ENCODE data around the gene OGFR. TPM values are rescaled to one million over a fixed set of nuclear protein-coding genes. Genes with fewer than 3 reads are reported as not detected.

OGFR gene
- total RNA-seq, 1 donor from 2014 or later: 96.5 TPM

DNA sequence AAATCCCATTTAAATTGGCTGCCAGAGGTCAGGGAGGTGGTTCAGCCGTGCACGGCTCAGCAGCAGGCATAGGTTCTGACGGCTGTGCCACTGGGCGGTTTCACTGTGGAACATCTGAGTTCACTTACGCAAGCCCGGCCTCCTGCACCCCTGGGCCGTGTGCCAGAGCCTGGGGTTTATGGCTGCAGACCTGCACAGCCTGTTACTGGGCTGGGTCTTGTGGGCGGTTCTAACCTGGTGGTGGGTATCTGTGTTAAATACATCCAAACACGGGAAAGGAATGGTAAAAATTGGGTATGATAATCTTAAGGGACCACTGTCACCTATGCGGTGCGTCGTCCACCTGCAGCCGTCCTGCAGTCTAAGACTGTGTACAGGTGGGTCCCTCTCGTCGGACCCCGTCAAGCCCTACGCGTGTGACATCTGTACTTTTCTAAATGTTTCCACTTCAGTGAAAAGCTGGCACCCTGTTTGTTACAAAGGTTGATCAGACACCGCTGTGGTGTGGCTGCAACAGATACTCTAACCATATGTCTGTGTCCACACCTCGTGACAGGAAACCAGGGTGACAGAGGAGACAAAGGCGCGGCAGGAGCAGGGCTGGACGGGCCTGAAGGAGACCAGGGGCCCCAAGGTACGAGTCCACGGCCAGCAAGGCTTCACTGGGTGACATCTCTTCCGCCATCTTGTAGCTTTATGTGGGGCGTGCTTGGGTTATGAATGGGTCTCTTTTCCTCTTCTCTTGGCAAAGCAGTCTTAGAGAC is 33.7 kb downstream of the OGFR start:
- H2AFZ ChIP-seq (ENCODE audit: low read depth, low read length): no peak overlapping the region
- H3K27me3 ChIP-seq (ENCODE audit: insufficient read depth, low read length): no peaks in the 10 kb centered on the region
- no peak overlapping the region for H3K4me2 ChIP-seq (ENCODE audit: low read length)
- H3K4me3 ChIP-seq (ENCODE audit: insufficient read depth, low read depth, low read length): no peak overlapping the region
- Mint-ChIP-seq H3K36me3 (ENCODE audit: low read depth, unreplicated experiment) (peaks cover 7% of the 10 kb centered on the region), H3K9me3 (ENCODE audit: unreplicated experiment) (no peaks in the 10 kb centered on the region), H3K4me1 (ENCODE audit: low read depth, unreplicated experiment) (no peaks in the 10 kb centered on the region), H3K27ac (ENCODE audit: unreplicated experiment) (no peak overlapping the region), H3K27me3 (ENCODE audit: low read depth, unreplicated experiment) (no peaks in the 10 kb centered on the region), H3K4me3 (ENCODE audit: unreplicated experiment) (no peak overlapping the region)
- H3K4me1 ChIP-seq (ENCODE audit: insufficient read depth, low read length): peaks cover 3% of the 10 kb centered on the region
- H3K9ac ChIP-seq (ENCODE audit: low read length): no peak overlapping the region
- no peaks in the 10 kb centered on the region for H4K20me1 ChIP-seq (ENCODE audit: insufficient read depth, low read length)
- no peak for TF ChIP-seq CTCF (IDR thresholded peaks at IDR 0.05; ENCODE audit: insufficient read depth, low read depth, low read length)
- no peak for TF ChIP-seq EZH2 (IDR thresholded peaks at IDR 0.05; ENCODE audit: insufficient read depth, low read length)
- no peak for DNase-seq (ENCODE audit: low read depth)
- no peak for FAIRE-seq
- no peak overlapping the region for H3K27ac ChIP-seq (ENCODE audit: low read depth, low read length)
- no peaks in the 10 kb centered on the region for H3K79me2 ChIP-seq (ENCODE audit: insufficient read depth, low read length)
- H3K36me3 ChIP-seq (ENCODE audit: insufficient read depth, low read length): no peaks in the 10 kb centered on the region
- H3K9me3 ChIP-seq (ENCODE audit: insufficient read depth, low read depth, low read length): no peaks in the 10 kb centered on the region

DNA sequence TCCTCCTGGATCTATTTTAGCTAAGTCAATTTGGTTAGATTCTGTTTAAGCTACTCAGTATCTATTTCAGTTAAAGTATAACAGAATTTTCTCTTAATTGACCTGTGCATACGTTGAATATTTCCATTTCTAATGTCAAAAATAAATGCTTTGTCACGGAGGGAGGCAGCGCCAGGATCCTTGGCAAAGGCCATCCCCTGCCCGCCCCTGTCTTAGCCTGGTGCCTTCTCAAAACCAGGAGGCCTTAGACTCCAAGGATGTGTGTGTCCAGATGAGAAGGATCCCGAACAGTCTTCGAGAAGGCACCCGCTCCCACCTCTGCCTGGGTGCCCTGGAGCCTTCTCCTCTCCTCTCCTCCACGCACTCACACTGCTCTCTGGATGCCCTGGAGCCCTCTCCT is 34.6 kb downstream of the OGFR start:
- no peak for FAIRE-seq

More for the DNA sequence above, 34.6 kb downstream of the OGFR start:
- TF ChIP-seq CTCF (IDR thresholded peaks at IDR 0.05; ENCODE audit: insufficient read depth, low read depth, low read length): no peak
- no peak for TF ChIP-seq EZH2 (IDR thresholded peaks at IDR 0.05; ENCODE audit: insufficient read depth, low read length)
- no peak overlapping the region for H3K27ac ChIP-seq (ENCODE audit: low read depth, low read length)
- Mint-ChIP-seq H3K27me3 (ENCODE audit: low read depth, unreplicated experiment) (no peaks in the 10 kb centered on the region), H3K4me3 (ENCODE audit: unreplicated experiment) (no peak overlapping the region), H3K36me3 (ENCODE audit: low read depth, unreplicated experiment) (peaks cover 7% of the 10 kb centered on the region), H3K4me1 (ENCODE audit: low read depth, unreplicated experiment) (no peaks in the 10 kb centered on the region), H3K27ac (ENCODE audit: unreplicated experiment) (peak overlapping the region; percentile 34), H3K9me3 (ENCODE audit: unreplicated experiment) (no peaks in the 10 kb centered on the region)
- no peak for DNase-seq (ENCODE audit: low read depth)
- no peaks in the 10 kb centered on the region for H3K79me2 ChIP-seq (ENCODE audit: insufficient read depth, low read length)
- no peak overlapping the region for H3K4me2 ChIP-seq (ENCODE audit: low read length)
- H3K9ac ChIP-seq (ENCODE audit: low read length): no peak overlapping the region
- no peaks in the 10 kb centered on the region for H4K20me1 ChIP-seq (ENCODE audit: insufficient read depth, low read length)
- no peaks in the 10 kb centered on the region for H3K27me3 ChIP-seq (ENCODE audit: insufficient read depth, low read length)
- no peaks in the 10 kb centered on the region for H3K36me3 ChIP-seq (ENCODE audit: insufficient read depth, low read length)
- no peak overlapping the region for H3K4me3 ChIP-seq (ENCODE audit: insufficient read depth, low read depth, low read length)
- peaks cover 3% of the 10 kb centered on the region for H3K4me1 ChIP-seq (ENCODE audit: insufficient read depth, low read length)
- no peaks in the 10 kb centered on the region for H3K9me3 ChIP-seq (ENCODE audit: insufficient read depth, low read depth, low read length)
- no peak overlapping the region for H2AFZ ChIP-seq (ENCODE audit: low read depth, low read length)

All from astrocyte (in vitro differentiated cells and primary cell).